Tibial artery (tissue), 4 donors: Measurements from ENCODE around the gene EIF3F.

Experiments used
- DNase-seq, 2 donors: peaks; one replicate each; pipeline ENCODE4 v3.0.0-alpha.2; 2019
- H3K27ac ChIP-seq, 2 donors: fragments of 200-600 bp; sonication (generic) in 1 of 2; 1 replicate in 1 of 2; 2 replicates in 1 of 2; pipeline ENCODE4 v1.5.1; 2018 to 2019; ENCODE audit warnings: mild to moderate bottlenecking in 1 of 2
- H3K27me3 ChIP-seq, 2 donors: fragments of 200-600 bp; sonication (generic) in 1 of 2; one replicate each; pipeline versions ENCODE4 v1.5.1 to v1.6.0; 2016 to 2019
- H3K36me3 ChIP-seq, 3 donors: fragments of 200-600 bp; sonication (generic) in 2 of 3; one replicate each; pipeline ENCODE4 v1.5.1; 2016 to 2019; ENCODE audit warnings: mild to moderate bottlenecking in 2 of 3
- H3K4me1 ChIP-seq, 4 donors: fragments of 200-600 bp; sonication (generic) in 2 of 4; 1 replicate in 3 of 4; 2 replicates in 1 of 4; pipeline ENCODE4 v1.5.1; 2016 to 2019
- H3K4me3 ChIP-seq, 2 donors: fragments of 200-600 bp; sonication (generic) in 1 of 2; 1 replicate in 1 of 2; 2 replicates in 1 of 2; pipeline ENCODE4 v1.5.1; 2018 to 2019; ENCODE audit warnings: mild to moderate bottlenecking in 2 of 2
- H3K9me3 ChIP-seq, 3 donors: fragments of 200-600 bp; sonication (generic) in 1 of 3; one replicate each; pipeline ENCODE4 v1.5.1; 2016 to 2019
- intact Hi-C: fragments of 100-400 bp; cut with DNase I; formaldehyde crosslinking; loops from one replicate; pipeline ENCODE4 v1.15.0; 2023; ENCODE audit warnings: low total_unique reads
- TF ChIP-seq, protein P1 (sequence below), 2 experiments: fragments of 200-600 bp in 1 of 2; fragments of 450-650 bp in 1 of 2; IDR thresholded peaks; one replicate each; pipeline ENCODE4 v1.5.1; 2017 to 2019; ENCODE audit warnings: antibody characterized with exemption in 2 of 2, mild to moderate bottlenecking in 1 of 2, moderate library complexity in 1 of 2

Gene EIF3F

DNA sequence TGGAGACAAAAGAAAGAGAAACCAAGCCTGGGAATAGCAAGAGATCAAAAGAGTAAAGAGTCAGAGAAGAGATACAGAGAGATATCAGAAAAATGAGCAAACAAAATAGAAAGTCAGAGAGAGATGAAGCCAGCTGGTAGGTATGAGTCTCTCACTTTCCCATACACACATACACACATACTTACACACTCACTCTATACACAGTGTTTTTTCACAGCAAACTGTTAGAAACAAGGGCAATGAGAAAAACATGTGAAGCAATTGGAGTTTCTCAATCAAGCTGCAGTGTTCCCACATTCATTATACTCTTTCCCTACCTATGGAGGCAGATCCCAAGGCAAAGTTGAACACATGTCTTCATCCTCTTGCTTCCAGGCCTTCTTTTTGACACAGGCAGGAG lies 19.3 kb upstream of the EIF3F start:
- TF ChIP-seq, protein P1, sequence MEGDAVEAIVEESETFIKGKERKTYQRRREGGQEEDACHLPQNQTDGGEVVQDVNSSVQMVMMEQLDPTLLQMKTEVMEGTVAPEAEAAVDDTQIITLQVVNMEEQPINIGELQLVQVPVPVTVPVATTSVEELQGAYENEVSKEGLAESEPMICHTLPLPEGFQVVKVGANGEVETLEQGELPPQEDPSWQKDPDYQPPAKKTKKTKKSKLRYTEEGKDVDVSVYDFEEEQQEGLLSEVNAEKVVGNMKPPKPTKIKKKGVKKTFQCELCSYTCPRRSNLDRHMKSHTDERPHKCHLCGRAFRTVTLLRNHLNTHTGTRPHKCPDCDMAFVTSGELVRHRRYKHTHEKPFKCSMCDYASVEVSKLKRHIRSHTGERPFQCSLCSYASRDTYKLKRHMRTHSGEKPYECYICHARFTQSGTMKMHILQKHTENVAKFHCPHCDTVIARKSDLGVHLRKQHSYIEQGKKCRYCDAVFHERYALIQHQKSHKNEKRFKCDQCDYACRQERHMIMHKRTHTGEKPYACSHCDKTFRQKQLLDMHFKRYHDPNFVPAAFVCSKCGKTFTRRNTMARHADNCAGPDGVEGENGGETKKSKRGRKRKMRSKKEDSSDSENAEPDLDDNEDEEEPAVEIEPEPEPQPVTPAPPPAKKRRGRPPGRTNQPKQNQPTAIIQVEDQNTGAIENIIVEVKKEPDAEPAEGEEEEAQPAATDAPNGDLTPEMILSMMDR (IDR thresholded peaks at IDR 0.05), result no peak
- no peaks in the 10 kb centered on the region for H3K27me3 ChIP-seq
- no peak for DNase-seq
- no peaks in the 10 kb centered on the region for H3K4me1 ChIP-seq
- no peak overlapping the region for H3K27ac ChIP-seq
- H3K36me3 ChIP-seq, result no peaks in the 10 kb centered on the region
- H3K9me3 ChIP-seq, result no peaks in the 10 kb centered on the region
- intact Hi-C loops, result no loop called here
- H3K4me3 ChIP-seq, result no peak overlapping the region

DNA sequence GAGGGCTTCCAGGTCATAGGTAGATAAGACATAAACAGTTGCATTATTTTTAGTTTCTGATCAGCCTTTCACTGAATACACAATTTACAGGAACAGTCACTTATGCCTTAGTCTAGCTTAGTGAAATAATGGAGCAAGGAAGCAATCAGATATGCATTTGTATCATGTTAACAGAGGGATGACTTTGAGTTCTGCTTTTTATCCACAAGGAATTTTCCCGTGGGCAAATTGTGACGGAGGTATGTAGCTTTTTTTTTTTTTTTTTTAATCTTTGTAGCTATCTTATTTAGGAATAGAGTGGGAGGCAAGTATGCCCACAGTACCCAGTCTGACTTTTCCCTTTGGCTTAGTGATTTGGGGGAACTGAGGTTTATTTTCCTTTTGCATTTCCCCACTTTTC lies 18.5 kb upstream of the EIF3F start:
- H3K36me3 ChIP-seq, result no peaks in the 10 kb centered on the region
- H3K4me1 ChIP-seq, result no peaks in the 10 kb centered on the region
- no peak for DNase-seq
- H3K4me3 ChIP-seq, result no peak overlapping the region
- intact Hi-C loops, result no loop called here
- no peaks in the 10 kb centered on the region for H3K9me3 ChIP-seq
- no peak overlapping the region for H3K27ac ChIP-seq
- H3K27me3 ChIP-seq, result no peaks in the 10 kb centered on the region
- TF ChIP-seq, protein P1 (IDR thresholded peaks at IDR 0.05), result no peak

DNA sequence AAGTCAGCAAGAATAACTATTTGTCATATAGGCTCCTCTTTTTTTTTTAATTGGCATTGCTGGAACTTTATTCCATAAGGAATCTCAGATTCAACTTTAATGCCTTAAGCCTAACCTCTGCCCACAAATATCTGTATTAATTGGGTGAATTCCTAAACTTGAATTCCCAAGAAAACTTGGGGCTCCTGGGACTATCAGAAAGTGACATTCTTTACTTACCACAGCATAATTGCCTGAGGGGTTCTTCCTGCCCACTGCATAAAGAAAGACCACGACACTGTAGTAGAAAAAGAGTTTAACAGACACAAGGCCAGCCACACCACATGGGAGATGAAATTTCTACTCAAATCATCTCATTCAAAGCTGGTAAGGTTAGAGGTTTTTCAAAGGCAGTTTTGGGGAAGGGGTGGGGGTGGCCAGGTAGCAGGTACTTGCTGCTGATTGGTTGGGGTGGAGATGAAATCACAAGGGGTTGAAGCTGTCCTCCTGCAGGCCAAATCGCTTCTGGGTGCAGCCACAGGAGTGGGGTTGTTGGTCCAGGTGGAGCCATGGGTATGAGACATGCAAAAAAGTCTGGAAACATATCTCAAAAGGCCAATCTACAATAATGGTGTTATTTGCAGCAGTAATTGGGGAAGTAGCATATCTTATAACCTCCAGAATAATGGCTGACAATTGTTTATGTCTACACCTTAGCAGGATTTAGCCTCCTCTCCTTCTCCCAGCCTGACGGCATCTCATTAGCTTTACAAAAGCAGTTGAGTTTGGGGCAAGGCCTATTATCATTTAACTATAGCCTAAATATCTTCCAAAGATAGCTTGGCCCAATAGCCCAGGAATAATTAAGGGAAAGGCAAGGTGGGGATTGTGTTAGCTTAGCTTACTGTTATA lies 17.1 kb upstream of the EIF3F start:
- Histone ChIP-seq H3K36me3 (no peaks in the 10 kb centered on the region), H3K27me3 (no peaks in the 10 kb centered on the region), H3K27ac (no peak overlapping the region), H3K4me1 (no peaks in the 10 kb centered on the region), H3K4me3 (no peak overlapping the region), H3K9me3 (no peaks in the 10 kb centered on the region)
- TF ChIP-seq, protein P1 (IDR thresholded peaks at IDR 0.05), result no peak
- no peak for DNase-seq
- intact Hi-C loops, result no loop called here

DNA sequence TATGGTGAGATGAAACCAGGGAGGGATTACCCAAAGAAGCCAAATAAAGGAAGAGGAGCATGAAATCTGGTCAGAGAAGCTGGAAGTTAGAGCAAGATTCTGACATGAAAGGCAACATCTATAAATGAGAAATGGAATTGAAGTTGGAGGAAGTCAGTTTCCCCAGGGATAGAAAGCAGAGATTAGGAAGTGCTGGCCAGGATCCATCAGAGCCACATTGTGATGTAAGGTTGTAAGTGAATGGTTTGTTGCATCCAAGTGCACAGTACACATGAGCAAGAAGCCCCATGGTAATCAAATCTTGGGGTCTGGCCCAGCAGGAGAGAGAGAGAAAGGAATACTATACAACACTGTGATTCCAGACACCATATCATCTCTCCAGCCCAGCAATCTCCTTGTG lies 15.3 kb upstream of the EIF3F start:
- no peaks in the 10 kb centered on the region for H3K36me3 ChIP-seq
- H3K4me3 ChIP-seq, result no peak overlapping the region
- no peaks in the 10 kb centered on the region for H3K27me3 ChIP-seq
- TF ChIP-seq, protein P1 (IDR thresholded peaks at IDR 0.05), result no peak
- no peak overlapping the region for H3K27ac ChIP-seq
- H3K4me1 ChIP-seq, result no peaks in the 10 kb centered on the region
- DNase-seq, result no peak
- intact Hi-C loops, result no loop called here
- H3K9me3 ChIP-seq, result no peaks in the 10 kb centered on the region

DNA sequence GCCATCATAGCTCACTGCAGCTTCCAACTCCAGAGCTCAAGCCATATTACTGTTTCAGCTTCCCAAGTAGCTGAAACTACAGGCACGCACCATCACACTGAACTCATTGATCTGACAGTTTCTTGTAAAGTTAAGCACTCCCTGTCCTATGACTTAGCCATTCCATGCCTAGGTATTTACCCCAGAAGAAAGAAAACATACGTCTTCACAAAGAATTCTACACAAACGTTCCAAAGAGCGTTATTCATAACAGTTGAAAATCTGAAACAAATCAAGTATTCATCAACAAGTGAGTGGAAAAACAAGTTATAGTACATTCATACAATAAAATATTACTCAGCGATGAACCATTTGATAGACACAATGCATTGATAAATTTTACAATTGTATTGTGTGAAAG lies 14.1 kb upstream of the EIF3F start:
- Histone ChIP-seq H3K27me3 (no peaks in the 10 kb centered on the region), H3K4me3 (no peak overlapping the region), H3K36me3 (no peaks in the 10 kb centered on the region), H3K9me3 (no peaks in the 10 kb centered on the region), H3K27ac (no peak overlapping the region), H3K4me1 (peaks cover 0 to 9% (median 0%) of the 10 kb centered on the region in 4 donors)
- TF ChIP-seq, protein P1 (IDR thresholded peaks at IDR 0.05), result no peak
- DNase-seq, result no peak
- intact Hi-C loops, result no loop called here
